Suprapubic skin (tissue), 4 donors: Measurements from ENCODE around the gene ABHD12B. TPM values are rescaled to one million over a fixed set of nuclear protein-coding genes. Genes with fewer than 3 reads are reported as not detected.
"Not testable (repeated sequence)": the region's sequence is repeated elsewhere in the genome, so short reads cannot be mapped to it uniquely, and the experiment has no call there.

Experiments
- DNase-seq, 2 donors: peaks; one replicate each; pipeline ENCODE4 v3.0.0-alpha.2; 2019; ENCODE audit warnings: low spot score in 2 of 2
- H3K27ac ChIP-seq: fragments of 200-600 bp; sonication (generic); one replicate; pipeline ENCODE4 v1.5.1; 2019
- H3K27me3 ChIP-seq: fragments of 200-600 bp; sonication (generic); one replicate; pipeline ENCODE4 v1.5.1; 2019
- H3K36me3 ChIP-seq: fragments of 200-600 bp; sonication (generic); one replicate; pipeline ENCODE4 v1.5.1; 2019
- H3K4me1 ChIP-seq: fragments of 200-600 bp; sonication (generic); one replicate; pipeline ENCODE4 v1.5.1; 2019
- H3K4me3 ChIP-seq: fragments of 200-600 bp; sonication (generic); one replicate; pipeline ENCODE4 v1.5.1; 2019; ENCODE audit warnings: mild to moderate bottlenecking
- H3K9me3 ChIP-seq: fragments of 200-600 bp; sonication (generic); one replicate; pipeline ENCODE4 v1.5.1; 2019
- CTCF ChIP-seq, 2 donors: fragments of 200-600 bp in 1 of 2; fragments of 450-650 bp in 1 of 2; sonication (generic) in 1 of 2; IDR thresholded peaks; one replicate each; pipeline ENCODE4 v1.5.1; 2016 to 2019; ENCODE audit warnings: antibody characterized with exemption in 2 of 2, mild to moderate bottlenecking in 1 of 2, moderate library complexity in 1 of 2
- EP300 ChIP-seq: sonication (generic); formaldehyde crosslinking; IDR thresholded peaks from one replicate; pipeline ENCODE4 v1.6.1; 2017; ENCODE audit warnings: antibody characterized with exemption
- POLR2A ChIP-seq, 2 donors: fragments of 450-650 bp; IDR thresholded peaks; one replicate each; pipeline ENCODE4 v1.6.1; 2017; ENCODE audit warnings: antibody characterized with exemption in 2 of 2, mild to moderate bottlenecking in 2 of 2, moderate library complexity in 2 of 2
- POLR2AphosphoS5 ChIP-seq, 3 donors: sonication (generic); formaldehyde crosslinking; IDR thresholded peaks; one replicate each; pipeline ENCODE4 v1.6.1; 2017; ENCODE audit warnings: antibody characterized with exemption in 3 of 3
- WGBS: methylation state at CpG from one replicate; pipeline ENCODE4 v1.1.5; 2018; 5-methylcytosine and 5-hydroxymethylcytosine counted together
- total RNA-seq, 4 donors: library from RNA; depleted of rRNA; stranded (reverse); fragments of >200 nt; gene quantifications; one replicate each; pipeline ENCODE4 v1.1.0, GENCODE V29; 2016

ABHD12B gene
- total RNA-seq, 4 donors from 2014 or later: 9.1 to 32.0 (median 25.2) TPM

DNA sequence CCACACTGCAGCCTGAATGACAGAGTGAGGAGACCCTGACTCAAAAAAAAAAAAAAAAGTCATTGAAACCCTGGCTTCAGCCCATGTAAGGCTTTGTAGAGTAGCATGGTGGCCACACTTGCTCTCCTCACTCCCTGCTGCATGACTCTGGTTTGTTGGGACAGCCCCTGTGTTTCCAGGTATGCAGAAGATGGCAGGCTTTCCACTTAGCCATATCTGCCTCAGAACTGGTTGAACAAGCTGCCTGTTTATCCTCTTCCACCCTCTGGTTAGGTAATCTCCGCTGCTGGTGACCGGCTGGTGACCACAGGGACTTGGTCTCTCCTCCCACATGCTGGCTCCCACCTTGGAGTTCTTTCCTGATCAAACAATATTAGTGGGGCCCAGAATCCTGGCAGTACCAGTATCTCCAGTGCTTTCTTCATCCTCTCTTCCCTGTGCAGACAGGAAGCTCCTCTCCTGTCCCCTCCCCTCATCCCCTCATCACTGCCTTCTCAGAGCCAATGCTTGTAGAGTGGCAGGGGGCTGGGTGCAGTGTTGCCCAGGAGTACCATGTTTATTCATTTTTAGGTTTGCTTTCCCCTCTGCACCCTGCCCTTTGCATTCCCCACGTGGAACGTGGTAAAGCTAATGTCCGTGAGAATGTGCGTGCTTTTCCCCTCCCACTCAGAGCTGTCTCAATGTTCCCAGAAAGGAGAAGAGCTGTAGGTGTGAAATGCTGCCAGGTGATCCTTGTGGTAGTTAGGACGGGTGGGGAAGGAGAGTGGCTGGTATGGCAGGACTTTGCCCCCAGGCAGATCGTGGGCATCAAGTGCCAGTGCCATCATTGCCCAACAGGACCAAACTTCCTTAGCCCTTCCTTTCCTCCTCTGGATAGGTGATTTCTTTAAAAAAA is 11.3 kb downstream of the ABHD12B start:
- Histone ChIP-seq H3K36me3 (peaks cover 3% of the 10 kb centered on the region), H3K27me3 (no peaks in the 10 kb centered on the region), H3K4me3 (no peak overlapping the region), H3K9me3 (no peaks in the 10 kb centered on the region), H3K4me1 (no peaks in the 10 kb centered on the region), H3K27ac (no peak overlapping the region)
- no peak for TF ChIP-seq CTCF (IDR thresholded peaks at IDR 0.05)
- TF ChIP-seq POLR2AphosphoS5 (IDR thresholded peaks at IDR 0.05): no peak
- no peak for TF ChIP-seq EP300
- no peak for TF ChIP-seq POLR2A (IDR thresholded peaks at IDR 0.05)
- WGBS: 74% methylated on average over 8 of the region's 8 CpGs
- no peak for DNase-seq

DNA sequence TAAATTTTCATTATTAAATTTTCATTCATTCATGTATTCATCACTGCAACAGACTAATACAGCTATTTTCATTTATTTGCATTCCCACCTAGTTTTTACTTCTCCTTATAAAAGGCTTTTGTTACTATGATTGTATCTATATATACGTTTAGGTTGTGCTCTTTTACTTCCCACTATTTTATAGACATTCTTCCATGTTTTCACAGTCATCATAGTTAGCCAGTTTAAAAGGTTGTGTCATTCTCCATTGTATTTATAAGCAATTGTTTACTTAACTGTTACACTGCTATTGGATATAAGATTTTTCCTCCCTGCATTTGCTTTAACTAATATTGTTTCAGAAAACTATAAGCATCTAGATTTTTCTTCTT is 12.0 kb downstream of the ABHD12B start:
- Histone ChIP-seq H3K27me3 (no peaks in the 10 kb centered on the region), H3K27ac (no peak overlapping the region), H3K9me3 (no peaks in the 10 kb centered on the region), H3K36me3 (peaks cover 3% of the 10 kb centered on the region), H3K4me3 (no peak overlapping the region), H3K4me1 (no peaks in the 10 kb centered on the region)
- 65% methylated on average over 1 of the region's 1 CpG for WGBS
- no peak for TF ChIP-seq EP300
- no peak for TF ChIP-seq POLR2A (IDR thresholded peaks at IDR 0.05)
- no peak for DNase-seq

DNA sequence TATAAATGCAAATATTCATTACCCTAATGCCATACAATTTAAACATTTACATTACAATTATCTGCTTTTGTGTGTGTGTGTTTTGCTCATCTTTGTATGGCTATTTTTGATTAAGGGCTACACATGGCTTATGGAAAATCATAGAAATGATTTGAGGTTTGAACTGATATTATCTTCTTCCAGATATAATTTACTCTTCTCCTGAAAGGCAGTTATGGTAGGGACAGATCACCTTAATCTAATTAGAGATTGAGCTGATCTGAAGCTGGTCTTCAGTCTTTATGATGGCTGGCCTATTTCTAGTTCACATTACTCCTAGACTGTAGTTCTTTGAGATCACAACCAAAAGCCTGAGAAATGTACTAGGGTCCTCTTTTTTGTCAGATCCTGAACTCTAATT is 15.6 kb downstream of the ABHD12B start:
- TF ChIP-seq CTCF (IDR thresholded peaks at IDR 0.05) (no peak), POLR2AphosphoS5 (IDR thresholded peaks at IDR 0.05) (no peak), POLR2A (IDR thresholded peaks at IDR 0.05) (no peak), EP300 (no peak)

DNA sequence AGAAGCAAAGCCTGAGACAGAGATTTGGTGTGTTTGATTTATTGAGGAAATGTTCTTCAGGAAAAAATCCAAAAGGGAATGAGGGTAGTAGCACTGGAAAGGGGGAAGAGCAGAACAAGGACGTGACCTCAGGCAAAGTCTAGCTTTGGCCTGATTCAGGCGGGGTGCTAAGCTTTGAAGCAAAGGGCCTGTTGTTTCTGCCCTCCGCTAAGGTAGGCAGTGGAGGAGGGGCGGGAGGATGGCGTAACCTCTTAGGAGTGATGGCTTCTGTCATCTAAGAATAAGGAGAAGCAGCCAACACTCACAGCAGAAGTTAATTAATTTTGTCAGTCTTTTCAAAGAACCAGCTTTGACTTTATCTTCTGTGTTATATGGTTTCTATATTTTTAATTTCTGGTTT is 20.4 kb downstream of the ABHD12B start:
- no peak overlapping the region for H3K4me3 ChIP-seq
- H3K27me3 ChIP-seq: no peaks in the 10 kb centered on the region
- no peaks in the 10 kb centered on the region for H3K36me3 ChIP-seq
- DNase-seq: no peak
- H3K27ac ChIP-seq: no peak overlapping the region
- no peaks in the 10 kb centered on the region for H3K9me3 ChIP-seq
- WGBS: 75% methylated on average over 5 of the region's 5 CpGs
- no peaks in the 10 kb centered on the region for H3K4me1 ChIP-seq
- no peak for TF ChIP-seq EP300
- no peak for TF ChIP-seq CTCF (IDR thresholded peaks at IDR 0.05)
- no peak for TF ChIP-seq POLR2A (IDR thresholded peaks at IDR 0.05)

More for the DNA sequence above, 15.6 kb downstream of the ABHD12B start:
- Histone ChIP-seq H3K4me1 (no peaks in the 10 kb centered on the region), H3K4me3 (no peak overlapping the region), H3K27ac (no peak overlapping the region), H3K9me3 (no peaks in the 10 kb centered on the region), H3K27me3 (no peaks in the 10 kb centered on the region), H3K36me3 (peaks cover 3% of the 10 kb centered on the region)
- DNase-seq: no peak

- DNase-seq, H3K4me3 ChIP-seq, H3K9me3 ChIP-seq, H3K27ac ChIP-seq, H3K36me3 ChIP-seq, H3K4me1 ChIP-seq, H3K27me3 ChIP-seq: not testable (repeated sequence)
- 92% methylated on average over 6 of the region's 7 CpGs for WGBS
Measured at GRCh38 chr14:50896421-50896820, 24.6 kb downstream of the ABHD12B start.

GRCh38 chr14:50897005-50897404 is 25.2 kb downstream of the ABHD12B start:
- WGBS: 75% methylated on average over 1 of the region's 1 CpG
- not testable (repeated sequence) for H3K4me3 ChIP-seq

GRCh38 chr14:50897658-50898175 is 25.9 kb downstream of the ABHD12B start:
- no peak for TF ChIP-seq POLR2A (IDR thresholded peaks at IDR 0.05)
- no peak for TF ChIP-seq POLR2AphosphoS5 (IDR thresholded peaks at IDR 0.05)
- TF ChIP-seq EP300: no peak
- no peak for TF ChIP-seq CTCF (IDR thresholded peaks at IDR 0.05)
- no peaks in the 10 kb centered on the region for H3K36me3 ChIP-seq
- WGBS: 94% methylated on average over 6 of the region's 6 CpGs
- no peak for DNase-seq
- no peaks in the 10 kb centered on the region for H3K4me1 ChIP-seq
- H3K9me3 ChIP-seq: no peaks in the 10 kb centered on the region
- H3K27ac ChIP-seq: no peak overlapping the region
- no peak overlapping the region for H3K4me3 ChIP-seq
- H3K27me3 ChIP-seq: no peaks in the 10 kb centered on the region

More at GRCh38 chr14:50897005-50897404, 25.2 kb downstream of the ABHD12B start:
- H3K36me3 ChIP-seq, H3K4me1 ChIP-seq, H3K27ac ChIP-seq, H3K9me3 ChIP-seq, H3K27me3 ChIP-seq, DNase-seq: not testable (repeated sequence)
